ENCODE data around the gene PER3. TPM values are rescaled to one million over a fixed set of nuclear protein-coding genes. Genes with fewer than 3 reads are reported as not detected.

Gene PER3
- total RNA-seq, 2 experiments from 2014 or later, result 2.1 to 2.4 TPM

- POLR2A ChIA-PET, result no interaction called here
- DNase-seq, result no peak
Measured at GRCh38 chr1:7862211-7863060, 78.3 kb downstream of the PER3 start.

GRCh38 chr1:7863756-7864328 lies 79.8 kb downstream of the PER3 start:
- Mint-ChIP-seq H3K36me3 (ENCODE audit: low read depth) (no peaks in the 10 kb centered on the region), H3K27ac (no peak overlapping the region), H3K4me1 (ENCODE audit: low read depth) (no peaks in the 10 kb centered on the region), H3K4me3 (no peak overlapping the region), H3K9me3 (no peaks in the 10 kb centered on the region), H3K27me3 (no peaks in the 10 kb centered on the region)
- POLR2A ChIA-PET, result no interaction called here
- intact Hi-C loops (cut with micrococcal nuclease), result no loop called here
- ATAC-seq (no peak), DNase-seq (no peak)
- TF ChIP-seq CTCF (IDR thresholded peaks at IDR 0.05), result no peak
- CTCF ChIA-PET, result no interaction called here

More at GRCh38 chr1:7862211-7863060, 78.3 kb downstream of the PER3 start:
- CTCF ChIA-PET, result no interaction called here
- intact Hi-C loops (cut with micrococcal nuclease), result no loop called here
- Mint-ChIP-seq H3K4me1 (ENCODE audit: low read depth) (no peaks in the 10 kb centered on the region), H3K9me3 (no peaks in the 10 kb centered on the region), H3K4me3 (no peak overlapping the region), H3K36me3 (ENCODE audit: low read depth) (no peaks in the 10 kb centered on the region), H3K27me3 (no peaks in the 10 kb centered on the region), H3K27ac (no peak overlapping the region)
- no peak for ATAC-seq
- no peak for TF ChIP-seq CTCF (IDR thresholded peaks at IDR 0.05)

GRCh38 chr1:7865978-7866377 lies 81.9 kb downstream of the PER3 start:
- DNase-seq (no peak), ATAC-seq (no peak)
- intact Hi-C loops (cut with micrococcal nuclease), result no loop called here
- no peak overlapping the region for H3K4me3 Mint-ChIP-seq
- no peak overlapping the region for H3K27ac Mint-ChIP-seq
- POLR2A ChIA-PET, result interaction anchor here (0.5 kb wide), 1 partner anchor 45 kb away, joined by 3 read pairs; no protein-coding TSS in a partner anchor
- CTCF ChIA-PET, result no interaction called here
- no peaks in the 10 kb centered on the region for H3K4me1 Mint-ChIP-seq (ENCODE audit: low read depth)
- H3K27me3 Mint-ChIP-seq, result no peaks in the 10 kb centered on the region
- H3K9me3 Mint-ChIP-seq, result no peaks in the 10 kb centered on the region
- H3K36me3 Mint-ChIP-seq (ENCODE audit: low read depth), result no peaks in the 10 kb centered on the region
- no peak for TF ChIP-seq CTCF (IDR thresholded peaks at IDR 0.05)

- no peaks in the 10 kb centered on the region for H3K9me3 Mint-ChIP-seq
- CTCF ChIA-PET, result no interaction called here
- no peak overlapping the region for H3K27ac Mint-ChIP-seq
- no peaks in the 10 kb centered on the region for H3K4me1 Mint-ChIP-seq (ENCODE audit: low read depth)
- H3K27me3 Mint-ChIP-seq, result no peaks in the 10 kb centered on the region
- H3K36me3 Mint-ChIP-seq (ENCODE audit: low read depth), result no peaks in the 10 kb centered on the region
- DNase-seq (no peak), ATAC-seq (no peak)
- POLR2A ChIA-PET, result no interaction called here
- no peak overlapping the region for H3K4me3 Mint-ChIP-seq
- TF ChIP-seq CTCF (IDR thresholded peaks at IDR 0.05), result no peak
- intact Hi-C loops (cut with micrococcal nuclease), result no loop called here
Measured at GRCh38 chr1:7868070-7868780, 84.1 kb downstream of the PER3 start.
